K562 (cell line): ENCODE data around the gene KMT5C. TPM values are rescaled to one million over a fixed set of nuclear protein-coding genes. Genes with fewer than 3 reads are reported as not detected.
A peak's percentile ranks its signal among the peaks of the same experiment; 100 is the strongest.

ENCODE experiments used
- ELF1 ChIP-seq: fragments of 200-800 bp; sonication (Bioruptor generic); IDR thresholded peaks from 2 replicates; pipeline ENCODE4 v1.6.1; 2016; ENCODE audit warnings: missing genetic modification characterization, missing compliant biosample characterization
- EP300 ChIP-seq: IDR thresholded peaks from 2 replicates; pipeline ENCODE4 v1.6.1; 2012; ENCODE audit warnings: low read length, improper control_type of control experiment
- ETS2 ChIP-seq: IDR thresholded peaks from 2 replicates; pipeline ENCODE4 v1.6.1; 2016; ENCODE audit warnings: borderline replicate concordance, missing genetic modification characterization, mild to moderate bottlenecking, moderate library complexity, missing compliant biosample characterization; ENCODE audit not compliant: poor library complexity, severe bottlenecking
- FOXA3 ChIP-seq, 2 experiments: fragments of 450-650 bp in 1 of 2; sonication (generic) in 1 of 2; formaldehyde crosslinking; IDR thresholded peaks in 1 of 2; conservative IDR thresholded peaks in 1 of 2; 2 replicates each; pipeline versions ENCODE4 v1.4.0 to v1.8.0; 2020 to 2022; ENCODE audit warnings: mild to moderate bottlenecking in 2 of 2, missing genetic modification reagents in 1 of 2
- GTF2E2 ChIP-seq: fragments of 200-800 bp; sonication (Bioruptor generic); IDR thresholded peaks from 2 replicates; pipeline ENCODE4 v1.6.1; 2016; ENCODE audit warnings: missing genetic modification characterization, missing compliant biosample characterization
- HDGF ChIP-seq: fragments of 450-650 bp; IDR thresholded peaks from 2 replicates; pipeline ENCODE4 v1.6.1; 2016
- NR2C1 ChIP-seq, 2 experiments: fragments of 450-650 bp; IDR thresholded peaks; 2 replicates each; pipeline ENCODE4 v1.6.1; 2017; ENCODE audit warnings: mild to moderate bottlenecking in 2 of 2, antibody characterized with exemption in 1 of 2, inconsistent platforms in 1 of 2, missing compliant biosample characterization in 1 of 2, missing genetic modification characterization in 1 of 2
- NR3C1 ChIP-seq: sonication (generic); formaldehyde crosslinking; IDR thresholded peaks from 2 replicates; pipeline ENCODE4 v1.8.1; 2022; ENCODE audit warnings: missing genetic modification reagents
- PHB ChIP-seq: fragments of 250-450 bp; sonication (Bioruptor Pico); IDR thresholded peaks from 2 replicates; pipeline ENCODE4 v1.5.0; 2021
- POLR2G ChIP-seq: fragments of 200-400 bp; formaldehyde crosslinking; IDR thresholded peaks from 2 replicates; pipeline ENCODE4 v1.6.1; 2017; ENCODE audit warnings: low read depth, mild to moderate bottlenecking, antibody characterized with exemption, low read length, moderate library complexity
- PTRF ChIP-seq: fragments of 450-650 bp; IDR thresholded peaks from 2 replicates; pipeline ENCODE4 v1.6.1; 2016; ENCODE audit warnings: mild to moderate bottlenecking, missing genetic modification characterization, missing compliant biosample characterization
- SUPT5H ChIP-seq: fragments of 450-650 bp; IDR thresholded peaks from 2 replicates; pipeline ENCODE4 v1.6.1; 2016
- UBTF ChIP-seq, 2 experiments: IDR thresholded peaks; 2 replicates each; pipeline ENCODE4 v1.6.1; 2012; ENCODE audit warnings: improper control_type of control experiment in 2 of 2, low read depth in 2 of 2, low read length in 2 of 2, borderline replicate concordance in 1 of 2
- ZBTB1 ChIP-seq: sonication (generic); formaldehyde crosslinking; IDR thresholded peaks from 2 replicates; pipeline ENCODE4 v1.8.1; 2023; ENCODE audit warnings: missing genetic modification reagents, low read depth, mild to moderate bottlenecking, borderline replicate concordance
- ZBTB2 ChIP-seq: fragments of 450-650 bp; IDR thresholded peaks from 2 replicates; pipeline ENCODE4 v1.6.1; 2016; ENCODE audit warnings: antibody characterized with exemption
- ZNF57 ChIP-seq: fragments of 450-650 bp; formaldehyde crosslinking; IDR thresholded peaks from 2 replicates; pipeline ENCODE4 v1.4.0; 2020; ENCODE audit warnings: mild to moderate bottlenecking, moderate library complexity
- polyA plus RNA-seq, 8 experiments: library from polyadenylated mRNA; depleted of rRNA in 4 of 8; stranded (reverse) in 5 of 8; unstranded in 3 of 8; fragments of >200 nt; fragmentation: Nextera tagmentation in 2 of 8; fragmentation: Illumina TruSeq in 1 of 8; extraction: Ambion mirVana in 2 of 8; extraction: Trizol in 1 of 8; gene quantifications; 2 replicates each; pipeline versions ENCODE4 v1.2.1 to v1.2.3, GENCODE V29; 2011 to 2014; ENCODE audit warnings: inconsistent platforms in 1 of 8, missing spikeins in 1 of 8
- total RNA-seq, 7 experiments: library from RNA; depleted of rRNA in 6 of 7; stranded (reverse); fragments of >200 nt in 6 of 7; fragmentation: Illumina TruSeq in 2 of 7; extraction: Trizol in 2 of 7; gene quantifications; 2 replicates each; pipeline versions ENCODE4 v1.2.1 to v1.2.3, GENCODE V29; 2011 to 2021; ENCODE audit warnings: low replicate concordance in 1 of 7
- TF ChIP-seq, protein P1 (sequence below): sonication (generic); formaldehyde crosslinking; IDR thresholded peaks from 2 replicates; pipeline ENCODE4 v1.8.0; 2022; ENCODE audit warnings: missing genetic modification reagents, mild to moderate bottlenecking, borderline replicate concordance
- TF ChIP-seq, protein P2 (sequence below): fragments of 150-350 bp; conservative IDR thresholded peaks from 2 replicates; pipeline ENCODE4 v1.6.1; 2014; ENCODE audit warnings: low read length

The KMT5C gene
- total and polyA plus RNA-seq, 9 of the 15 experiments (the other 6 are each of a cell fraction or from before 2014, with no cell fraction given) = 0.15 to 53.5 (median 16.6) TPM

DNA sequence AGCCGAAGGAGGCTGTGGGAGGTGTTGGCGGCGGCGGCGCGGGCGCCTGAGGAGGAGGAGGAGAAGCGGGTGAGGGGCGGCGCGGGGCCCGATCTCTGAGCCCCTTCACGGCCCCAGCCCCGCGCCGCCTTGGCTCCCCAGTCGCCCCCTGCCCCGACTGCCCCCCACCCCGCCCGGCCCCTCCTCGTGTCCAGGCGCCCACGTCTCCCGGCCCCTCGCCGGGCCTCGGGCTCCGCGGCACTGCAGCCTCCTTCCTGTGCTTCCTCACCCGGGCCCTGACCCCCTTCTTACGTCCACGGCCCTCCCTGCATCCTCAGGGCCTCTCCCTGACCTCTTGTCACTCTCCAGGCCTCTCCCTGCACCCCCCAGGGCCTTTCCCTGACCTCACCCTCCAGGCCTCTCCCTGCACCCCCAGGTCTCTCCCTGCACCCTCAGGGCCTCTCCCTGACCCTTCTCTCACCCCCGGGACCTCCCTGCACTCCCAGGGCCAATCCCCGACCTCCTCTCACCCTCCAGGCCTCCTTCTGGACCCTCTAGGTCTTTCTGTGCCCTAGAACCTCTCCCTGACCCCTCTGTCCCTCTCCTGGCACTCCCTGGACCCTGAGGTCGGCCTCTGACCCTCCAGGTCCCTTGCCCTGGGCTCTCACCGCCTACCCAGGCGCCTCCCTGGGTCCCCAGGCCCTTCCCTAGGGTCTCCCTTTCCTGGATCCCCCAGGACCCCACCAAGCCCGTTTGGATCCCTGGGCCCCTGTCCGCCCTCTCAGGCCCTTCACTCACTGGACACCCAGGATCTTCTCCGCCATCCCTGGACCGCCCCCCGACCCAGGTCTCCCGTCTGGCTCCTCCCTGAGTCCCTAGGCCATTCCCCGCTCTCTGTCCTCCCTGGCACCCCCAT is 460 bp downstream of the KMT5C start (continued):
- 0 out of 2 replicates have a peak, but pooled peaks have one; percentile 21 for TF ChIP-seq ZBTB2
- TF ChIP-seq ETS2 (tag) = no peak
- TF ChIP-seq SUPT5H = peak; percentile 76
- 0 out of 2 replicates have a peak, but pooled peaks have one; percentile 70 for TF ChIP-seq GTF2E2
- TF ChIP-seq HDGF = peak; percentile 83; the same call in 1 of the 2 replicates
- TF ChIP-seq ZNF57 (CRISPR knock-in tag) = no peak
- TF ChIP-seq NR3C1 (CRISPR knock-in tag) = no peak
- TF ChIP-seq PTRF (tag) = no peak
- no peak for TF ChIP-seq EP300
- TF ChIP-seq NR2C1 (IDR thresholded peaks at IDR 0.05) = peak; percentile 56
- peak; percentile 39; the same call in 1 of the 2 replicates for TF ChIP-seq NR2C1 (tag; IDR thresholded peaks at IDR 0.05)
- TF ChIP-seq UBTF (IDR thresholded peaks at IDR 0.05; ENCODE audit: borderline replicate concordance in 1 of 2, low read depth in 2 of 2, low read length in 2 of 2) = 0 out of 4 replicates have a peak, but pooled peaks of 1 of the 2 experiments have one; percentile 14
- TF ChIP-seq PHB = no peak
- TF ChIP-seq POLR2G = no peak; the same call in 1 of the 2 replicates
- no peak for TF ChIP-seq ELF1 (tag)
- TF ChIP-seq FOXA3 (CRISPR knock-in tag; conservative IDR thresholded peaks at IDR 0.05 in 1 of 2, IDR thresholded peaks at IDR 0.05 in 1 of 2) = peak in 1 of 2 experiments; percentile 76; a peak in 1 of 4 replicates
- TF ChIP-seq, protein P1, sequence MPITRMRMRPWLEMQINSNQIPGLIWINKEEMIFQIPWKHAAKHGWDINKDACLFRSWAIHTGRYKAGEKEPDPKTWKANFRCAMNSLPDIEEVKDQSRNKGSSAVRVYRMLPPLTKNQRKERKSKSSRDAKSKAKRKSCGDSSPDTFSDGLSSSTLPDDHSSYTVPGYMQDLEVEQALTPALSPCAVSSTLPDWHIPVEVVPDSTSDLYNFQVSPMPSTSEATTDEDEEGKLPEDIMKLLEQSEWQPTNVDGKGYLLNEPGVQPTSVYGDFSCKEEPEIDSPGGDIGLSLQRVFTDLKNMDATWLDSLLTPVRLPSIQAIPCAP = no peak
- TF ChIP-seq, protein P2, sequence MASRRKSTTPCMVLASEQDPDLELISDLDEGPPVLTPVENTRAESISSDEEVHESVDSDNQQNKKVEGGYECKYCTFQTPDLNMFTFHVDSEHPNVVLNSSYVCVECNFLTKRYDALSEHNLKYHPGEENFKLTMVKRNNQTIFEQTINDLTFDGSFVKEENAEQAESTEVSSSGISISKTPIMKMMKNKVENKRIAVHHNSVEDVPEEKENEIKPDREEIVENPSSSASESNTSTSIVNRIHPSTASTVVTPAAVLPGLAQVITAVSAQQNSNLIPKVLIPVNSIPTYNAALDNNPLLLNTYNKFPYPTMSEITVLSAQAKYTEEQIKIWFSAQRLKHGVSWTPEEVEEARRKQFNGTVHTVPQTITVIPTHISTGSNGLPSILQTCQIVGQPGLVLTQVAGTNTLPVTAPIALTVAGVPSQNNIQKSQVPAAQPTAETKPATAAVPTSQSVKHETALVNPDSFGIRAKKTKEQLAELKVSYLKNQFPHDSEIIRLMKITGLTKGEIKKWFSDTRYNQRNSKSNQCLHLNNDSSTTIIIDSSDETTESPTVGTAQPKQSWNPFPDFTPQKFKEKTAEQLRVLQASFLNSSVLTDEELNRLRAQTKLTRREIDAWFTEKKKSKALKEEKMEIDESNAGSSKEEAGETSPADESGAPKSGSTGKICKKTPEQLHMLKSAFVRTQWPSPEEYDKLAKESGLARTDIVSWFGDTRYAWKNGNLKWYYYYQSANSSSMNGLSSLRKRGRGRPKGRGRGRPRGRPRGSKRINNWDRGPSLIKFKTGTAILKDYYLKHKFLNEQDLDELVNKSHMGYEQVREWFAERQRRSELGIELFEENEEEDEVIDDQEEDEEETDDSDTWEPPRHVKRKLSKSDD = no peak
- no peak; the same call in 1 of the 2 replicates for TF ChIP-seq ZBTB1 (CRISPR knock-in tag)
